Esophagus muscularis mucosa (tissue), 3 donors: Measurements from ENCODE around the gene RAI1.

Experiments used
- CTCF ChIP-seq, 3 experiments: fragments of 200-600 bp in 2 of 3; fragments of 450-650 bp in 1 of 3; sonication (generic) in 2 of 3; IDR thresholded peaks; one replicate each; pipeline ENCODE4 v1.5.1; 2017 to 2019; ENCODE audit warnings: antibody characterized with exemption in 3 of 3, mild to moderate bottlenecking in 2 of 3, moderate library complexity in 1 of 3
- POLR2A ChIP-seq: fragments of 450-650 bp; IDR thresholded peaks from one replicate; pipeline ENCODE4 v1.6.1; 2017; ENCODE audit warnings: antibody characterized with exemption, moderate library complexity, mild to moderate bottlenecking, low read depth

GRCh38 chr17:17851103-17852002 lies 170.1 kb downstream of the RAI1 start:
- TF ChIP-seq CTCF (IDR thresholded peaks at IDR 0.05) (no peak), POLR2A (no peak)
